Measurements from ENCODE around the gene UNC93A.
"Not testable (repeated sequence)": the region's sequence is repeated elsewhere in the genome, so short reads cannot be mapped to it uniquely, and the experiment has no call there.

Gene UNC93A

GRCh38 chr6:167290786-167291622, at the start of gene UNC93A:
UNC93A (plus strand) TSS chr6:167291315; CDS start chr6:167291490, 175 bp downstream.
- H3K27ac Mint-ChIP-seq = no peak within 1 kb of the TSS
- CTCF ChIA-PET = interaction anchor here (0.9 to 1.3 kb wide), 5 partner anchors 9 to 516 kb away, joined by 3 read pairs; no protein-coding TSS in a partner anchor

GRCh38 chr6:167241321-167242134, 49.6 kb upstream of the UNC93A start:
- DNase-seq, H3K9me3 Mint-ChIP-seq, H3K36me3 Mint-ChIP-seq, H3K4me1 Mint-ChIP-seq, CTCF ChIA-PET, H3K4me3 Mint-ChIP-seq, H3K27ac Mint-ChIP-seq: not testable (repeated sequence)
- peaks cover 18% of the 10 kb centered on the region for H3K27me3 Mint-ChIP-seq

More at GRCh38 chr6:167290786-167291622, at the start of gene UNC93A:
- Mint-ChIP-seq H3K9me3 (no peaks in the 10 kb centered on the region), H3K4me3 (no peak within 1 kb of the TSS), H3K4me1 (no peaks in the 10 kb centered on the region), H3K27me3 (peaks cover 4% of the 10 kb centered on the region), H3K36me3 (no peaks in the 10 kb centered on the region)
- DNase-seq = no peak

DNA sequence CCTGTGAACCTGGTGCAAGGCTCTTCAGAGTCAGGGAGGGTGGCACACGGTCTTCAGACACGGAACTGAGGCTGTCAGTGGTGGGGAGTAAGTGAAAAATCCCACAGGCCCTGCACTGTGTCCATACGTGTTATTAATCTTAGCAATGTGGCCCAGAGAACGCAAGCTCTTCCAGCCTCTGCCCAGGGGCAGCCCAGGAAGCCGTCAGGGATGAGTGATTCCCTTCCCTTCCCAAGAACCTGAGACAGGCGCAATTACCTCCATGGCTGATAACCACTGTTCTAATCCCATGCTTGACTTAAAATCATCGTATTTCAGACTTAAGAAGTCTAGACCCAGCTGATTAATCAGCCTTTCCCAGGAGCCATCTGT, 49.0 kb upstream of the UNC93A start:
- H3K27ac Mint-ChIP-seq, H3K4me1 Mint-ChIP-seq, DNase-seq, H3K36me3 Mint-ChIP-seq, H3K4me3 Mint-ChIP-seq, H3K9me3 Mint-ChIP-seq: not testable (repeated sequence)
- H3K27me3 Mint-ChIP-seq = peaks cover 18% of the 10 kb centered on the region
- CTCF ChIA-PET = interaction anchor here (0.6 kb wide), 1 partner anchor 103 kb away, joined by 3 read pairs; no protein-coding TSS in a partner anchor

- H3K9me3 Mint-ChIP-seq, H3K4me3 Mint-ChIP-seq, H3K36me3 Mint-ChIP-seq: not testable (repeated sequence)
These were observed 48.5 kb upstream of the UNC93A start for GRCh38 chr6:167242511-167243051.

DNA sequence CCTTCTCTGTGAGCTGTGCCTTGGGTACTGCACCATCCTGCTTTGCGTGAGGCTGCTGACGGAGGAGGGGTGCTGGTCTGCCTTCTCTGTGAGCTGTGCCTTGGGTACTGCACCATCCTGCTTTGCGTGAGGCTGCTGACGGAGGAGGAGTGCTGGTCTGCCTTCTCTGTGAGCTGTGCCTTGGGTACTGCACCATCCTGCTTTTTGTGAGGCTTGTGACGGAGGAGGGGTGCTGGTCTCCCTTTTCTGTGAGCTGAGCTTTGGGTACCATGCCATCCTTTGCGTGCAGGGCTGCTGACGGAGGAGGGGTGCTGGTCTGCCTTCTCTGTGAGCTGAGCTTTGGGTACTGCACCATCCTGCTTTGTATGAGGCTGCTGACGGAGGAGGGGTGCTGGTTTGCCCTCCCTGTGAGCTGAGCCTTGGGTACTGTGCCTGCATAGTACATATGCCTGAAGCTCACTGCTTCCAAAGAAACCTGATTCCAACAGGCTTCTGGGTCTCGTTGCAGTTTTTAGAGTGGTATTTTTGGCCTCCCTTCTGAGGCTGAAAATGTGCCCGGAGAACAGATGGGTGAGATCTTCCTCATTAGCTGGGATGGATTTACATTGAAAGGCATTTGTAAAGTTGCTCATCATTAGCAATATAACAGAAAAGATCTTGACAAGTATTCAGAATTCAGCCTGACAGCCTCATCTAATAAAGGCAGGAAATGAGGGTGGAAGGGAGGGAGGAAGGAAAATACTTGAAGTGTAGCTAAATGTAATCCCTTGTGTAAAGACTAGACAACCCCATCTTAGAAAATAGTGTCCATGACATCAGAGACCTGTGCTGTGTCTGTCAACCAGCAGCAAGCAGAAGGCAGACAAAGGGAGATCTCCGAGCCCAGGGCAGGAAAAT, 46.8 kb upstream of the UNC93A start:
- no peak overlapping the region for H3K27ac Mint-ChIP-seq
- no peaks in the 10 kb centered on the region for H3K36me3 Mint-ChIP-seq
- H3K27me3 Mint-ChIP-seq = peaks cover 17% of the 10 kb centered on the region
- no peaks in the 10 kb centered on the region for H3K4me1 Mint-ChIP-seq
- H3K4me3 Mint-ChIP-seq = no peak overlapping the region
- no peak for DNase-seq
- H3K9me3 Mint-ChIP-seq = no peaks in the 10 kb centered on the region
- CTCF ChIA-PET = no interaction called here

More at GRCh38 chr6:167242511-167243051, 48.5 kb upstream of the UNC93A start:
- DNase-seq, H3K27ac Mint-ChIP-seq, H3K4me1 Mint-ChIP-seq: not testable (repeated sequence)
- CTCF ChIA-PET = interaction anchor here (0.6 kb wide), 1 partner anchor 103 kb away, joined by 3 read pairs; no protein-coding TSS in a partner anchor
- peaks cover 16% of the 10 kb centered on the region for H3K27me3 Mint-ChIP-seq

DNA sequence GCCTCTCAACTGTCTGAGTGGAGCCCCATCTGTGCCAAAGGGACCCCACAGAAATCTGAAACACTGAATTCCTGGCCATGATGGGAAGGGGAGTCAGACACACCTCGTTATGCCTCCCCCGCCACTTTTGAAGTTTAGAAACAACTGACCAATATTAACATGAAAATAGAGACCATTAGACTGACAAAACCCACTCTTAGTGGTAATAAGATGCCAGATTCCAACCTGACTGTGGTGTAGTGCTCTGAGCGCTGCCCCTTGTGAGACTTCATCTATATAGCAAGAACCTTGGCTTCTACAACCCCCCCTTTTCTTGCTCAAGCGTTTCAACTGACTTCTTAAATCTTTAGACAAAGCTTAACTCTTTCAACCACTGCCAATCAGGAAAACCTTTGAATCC, 46.1 kb upstream of the UNC93A start:
- Mint-ChIP-seq H3K4me1 (no peaks in the 10 kb centered on the region), H3K4me3 (no peak overlapping the region), H3K27me3 (peaks cover 14% of the 10 kb centered on the region), H3K36me3 (no peaks in the 10 kb centered on the region), H3K27ac (no peak overlapping the region), H3K9me3 (no peaks in the 10 kb centered on the region)
- no peak for DNase-seq
- CTCF ChIA-PET = no interaction called here

GRCh38 chr6:167245591-167245990, 45.5 kb upstream of the UNC93A start:
- Mint-ChIP-seq H3K4me1 (no peaks in the 10 kb centered on the region), H3K36me3 (no peaks in the 10 kb centered on the region), H3K27me3 (peaks cover 14% of the 10 kb centered on the region), H3K27ac (no peak overlapping the region), H3K4me3 (no peak overlapping the region), H3K9me3 (no peaks in the 10 kb centered on the region)
- CTCF ChIA-PET = no interaction called here
- DNase-seq = no peak

GRCh38 chr6:167247814-167248595, 43.1 kb upstream of the UNC93A start:
- CTCF ChIA-PET = interaction anchor here (1.0 kb wide), 1 partner anchor 103 kb away, joined by 3 read pairs; no protein-coding TSS in a partner anchor
- Mint-ChIP-seq H3K4me1 (no peaks in the 10 kb centered on the region), H3K4me3 (no peak overlapping the region), H3K36me3 (no peaks in the 10 kb centered on the region), H3K27ac (no peak overlapping the region), H3K9me3 (no peaks in the 10 kb centered on the region), H3K27me3 (peaks cover 14% of the 10 kb centered on the region)
- no peak for DNase-seq

- CTCF ChIA-PET = not testable (repeated sequence)
These were observed 42.1 kb upstream of the UNC93A start for GRCh38 chr6:167248878-167249455.

DNA sequence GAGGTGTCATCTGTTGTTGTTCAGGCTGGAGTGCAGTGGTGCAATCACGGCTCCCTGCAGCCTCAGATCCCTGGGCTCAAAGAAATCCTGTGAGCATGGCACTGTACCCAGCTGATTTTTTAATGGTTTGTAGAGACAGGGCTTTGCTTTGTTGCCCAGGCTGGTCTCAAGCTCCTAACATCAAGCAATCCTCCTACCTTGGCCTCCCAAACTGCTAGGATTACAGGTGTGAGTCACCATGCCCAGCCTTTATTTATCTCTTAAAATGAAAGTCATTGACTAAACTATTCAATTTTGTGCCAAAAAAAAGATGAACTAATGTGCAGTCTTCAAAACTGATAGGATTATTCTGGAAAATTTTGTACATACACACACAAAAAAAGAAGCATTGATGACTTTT, 38.8 kb upstream of the UNC93A start:
- CTCF ChIA-PET = no interaction called here
- no peak overlapping the region for H3K4me3 Mint-ChIP-seq
- no peak for DNase-seq
- peaks cover 8% of the 10 kb centered on the region for H3K27me3 Mint-ChIP-seq
- no peak overlapping the region for H3K27ac Mint-ChIP-seq
- H3K36me3 Mint-ChIP-seq = no peaks in the 10 kb centered on the region
- peaks cover 7% of the 10 kb centered on the region for H3K9me3 Mint-ChIP-seq
- no peaks in the 10 kb centered on the region for H3K4me1 Mint-ChIP-seq

More at GRCh38 chr6:167248878-167249455, 42.1 kb upstream of the UNC93A start:
- DNase-seq, H3K36me3 Mint-ChIP-seq, H3K27ac Mint-ChIP-seq, H3K4me1 Mint-ChIP-seq, H3K4me3 Mint-ChIP-seq, H3K9me3 Mint-ChIP-seq: not testable (repeated sequence)
- peaks cover 14% of the 10 kb centered on the region for H3K27me3 Mint-ChIP-seq

GRCh38 chr6:167255918-167256553, 35.1 kb upstream of the UNC93A start:
- CTCF ChIA-PET = interaction anchor here (0.9 kb wide), 1 partner anchor 35 kb away, joined by 3 read pairs; the partner anchor contains the start of gene UNC93A
- H3K27me3 Mint-ChIP-seq = peaks cover 21% of the 10 kb centered on the region
- no peak overlapping the region for H3K4me3 Mint-ChIP-seq
- H3K27ac Mint-ChIP-seq = no peak overlapping the region
- H3K36me3 Mint-ChIP-seq = no peaks in the 10 kb centered on the region
- H3K9me3 Mint-ChIP-seq = peaks cover 7% of the 10 kb centered on the region
- no peaks in the 10 kb centered on the region for H3K4me1 Mint-ChIP-seq
- DNase-seq = no peak

- Mint-ChIP-seq H3K36me3 (no peaks in the 10 kb centered on the region), H3K27ac (no peak overlapping the region), H3K27me3 (peaks cover 40% of the 10 kb centered on the region), H3K4me1 (no peaks in the 10 kb centered on the region), H3K4me3 (no peak overlapping the region), H3K9me3 (peaks cover 7% of the 10 kb centered on the region)
- CTCF ChIA-PET = interaction anchor here (0.6 kb wide), 1 partner anchor 153 kb away, joined by 3 read pairs; no protein-coding TSS in a partner anchor
- DNase-seq = no peak
These were observed 32.5 kb upstream of the UNC93A start for GRCh38 chr6:167258646-167259045.

Data from activated naive CD4-positive, alpha-beta T cell treated with anti-CD3 and anti-CD28 coated beads, Interleukin-2, amount 10 ng/mL, durations not matched to agents 7 days and 5 days (primary cell).